ENCODE data around the gene RHCE.
"Not testable (repeated sequence)": the region's sequence is repeated elsewhere in the genome, so short reads cannot be mapped to it uniquely, and the experiment has no call there.

The RHCE gene

GRCh38 chr1:25432749-25433388 lies 12.2 kb upstream of the RHCE start:
- no peak for DNase-seq (ENCODE audit: low spot score)

GRCh38 chr1:25431955-25432719 lies 11.5 kb upstream of the RHCE start:
- DNase-seq (ENCODE audit: low spot score): no peak

GRCh38 chr1:25430967-25431881 lies 10.6 kb upstream of the RHCE start:
- DNase-seq (ENCODE audit: low spot score): no peak

- peak; percentile 97 for DNase-seq (ENCODE audit: low spot score)
Measured at GRCh38 chr1:25430073-25430966, 9.7 kb upstream of the RHCE start, which contains the start of gene MACO1. MACO1 (plus strand) TSS chr1:25430897; CDS start chr1:25431099, 202 bp downstream.

GRCh38 chr1:25428475-25429166 lies 8.0 kb upstream of the RHCE start:
- DNase-seq (ENCODE audit: low spot score): no peak

- no peak for DNase-seq (ENCODE audit: low spot score)
Measured at GRCh38 chr1:25427696-25428095, 7.1 kb upstream of the RHCE start.

GRCh38 chr1:25425098-25426085 lies 4.8 kb upstream of the RHCE start:
- DNase-seq (ENCODE audit: low spot score): no peak

- not testable (repeated sequence) for DNase-seq (ENCODE audit: low spot score)
Measured at GRCh38 chr1:25423206-25423605, 2.6 kb upstream of the RHCE start.

GRCh38 chr1:25419339-25419738 lies 1.3 kb downstream of the RHCE start:
- DNase-seq (ENCODE audit: low spot score): not testable (repeated sequence)

GRCh38 chr1:25417280-25417679 lies 3.3 kb downstream of the RHCE start:
- not testable (repeated sequence) for DNase-seq (ENCODE audit: low spot score)

- DNase-seq (ENCODE audit: low spot score): not testable (repeated sequence)
Measured at GRCh38 chr1:25414578-25414977, 6.0 kb downstream of the RHCE start.

- not testable (repeated sequence) for DNase-seq (ENCODE audit: low spot score)
Measured at GRCh38 chr1:25414157-25414556, 6.5 kb downstream of the RHCE start.

GRCh38 chr1:25412872-25413623 lies 7.6 kb downstream of the RHCE start:
- DNase-seq (ENCODE audit: low spot score): not testable (repeated sequence)

- not testable (repeated sequence) for DNase-seq (ENCODE audit: low spot score)
Measured at GRCh38 chr1:25409641-25410427, 10.8 kb downstream of the RHCE start.

GRCh38 chr1:25405731-25406305 lies 14.8 kb downstream of the RHCE start:
- not testable (repeated sequence) for DNase-seq (ENCODE audit: low spot score)

GRCh38 chr1:25402947-25403803 lies 17.4 kb downstream of the RHCE start:
- peak; percentile 9 for DNase-seq (ENCODE audit: low spot score)
